ENCODE measurements around the gene MAMLD1.
A peak's percentile ranks its signal among the peaks of the same experiment; 100 is the strongest.

The MAMLD1 gene

GRCh38 chrX:150465326-150465725, 102.2 kb downstream of the MAMLD1 start:
- DNase-seq = no peak

- DNase-seq = peak; percentile 36
Observed at GRCh38 chrX:150465881-150466775, 103.0 kb downstream of the MAMLD1 start.

- no peak for DNase-seq
Observed at GRCh38 chrX:150472306-150472705, 109.2 kb downstream of the MAMLD1 start.

GRCh38 chrX:150473371-150473770, 110.3 kb downstream of the MAMLD1 start:
- DNase-seq = no peak

- no peak for DNase-seq
Observed at GRCh38 chrX:150475461-150475860, 112.3 kb downstream of the MAMLD1 start.

GRCh38 chrX:150476164-150476699, 113.1 kb downstream of the MAMLD1 start:
- no peak for DNase-seq

- DNase-seq = no peak
Observed at GRCh38 chrX:150477371-150477770, 114.3 kb downstream of the MAMLD1 start.

- peak; percentile 80 for DNase-seq
Observed at GRCh38 chrX:150478496-150479492, 115.7 kb downstream of the MAMLD1 start.

GRCh38 chrX:150482537-150483206, 119.6 kb downstream of the MAMLD1 start:
- DNase-seq = peak; percentile 93

GRCh38 chrX:150483356-150483985, 120.4 kb downstream of the MAMLD1 start:
- DNase-seq = no peak

GRCh38 chrX:150486011-150486410, 122.9 kb downstream of the MAMLD1 start:
- DNase-seq = peak; percentile 72

GRCh38 chrX:150487369-150488094, 124.4 kb downstream of the MAMLD1 start:
- no peak for DNase-seq

GRCh38 chrX:150489359-150490015, 126.4 kb downstream of the MAMLD1 start:
- no peak for DNase-seq

- DNase-seq = no peak
Observed at GRCh38 chrX:150495496-150495895, 132.4 kb downstream of the MAMLD1 start.

GRCh38 chrX:150499240-150499639, 136.1 kb downstream of the MAMLD1 start:
- no peak for DNase-seq

GRCh38 chrX:150502091-150502490, 139.0 kb downstream of the MAMLD1 start:
- DNase-seq = no peak

- DNase-seq = no peak
Observed at GRCh38 chrX:150502979-150503897, 140.1 kb downstream of the MAMLD1 start.

GRCh38 chrX:150503898-150504219, 140.7 kb downstream of the MAMLD1 start:
- DNase-seq = no peak

- no peak for DNase-seq
Observed at GRCh38 chrX:150504397-150505182, 141.5 kb downstream of the MAMLD1 start.

Measured in activated CD4-positive, alpha-beta T cell treated with anti-CD3 and anti-CD28 coated beads, Interleukin-2, amount 50 U/mL, for 16 hours (primary cell).